GM12878 (cell line): ENCODE results near the gene COL4A2. TPM values are rescaled to one million over a fixed set of nuclear protein-coding genes. Genes with fewer than 3 reads are reported as not detected.

ENCODE experiments used
- ATAC-seq: fragments of 200-7000 bp; cut with Tn5 transposase; 3 replicates; pipeline ENCODE4 v1.9.1; 2020; ENCODE audit warnings: mild to moderate bottlenecking, moderate library complexity
- BruUV-seq: library from RNA; stranded (reverse); fragments of 400-500 nt; replicated peaks from 2 replicates; lab custom pipeline; 2021; lab: Mats Ljungman, UMichigan
- CTCF ChIA-PET: fragments of 300-600 bp; sonication (Branson Sonifier 250); formaldehyde crosslinking; extraction: SDS; loops from one replicate; lab custom pipeline; 2021; ENCODE audit warnings: inconsistent platforms; lab: Yijun Ruan, JAX
- POLR2A ChIA-PET: fragments of 350-600 bp; formaldehyde crosslinking; extraction: SDS; loops from one replicate; lab custom pipeline; 2021; ENCODE audit warnings: inconsistent platforms; lab: Charles Lee
- RAD21 ChIA-PET: fragments of 300-600 bp; sonication (Branson Sonifier 250); formaldehyde crosslinking; loops from one replicate; lab custom pipeline; 2023; ENCODE audit warnings: antibody characterized with exemption; ENCODE audit not compliant: unreplicated experiment; lab: Charles Lee
- SMC1A ChIA-PET: fragments of 300-600 bp; sonication (Branson Sonifier 250); formaldehyde crosslinking; loops from one replicate; lab custom pipeline; 2023; ENCODE audit not compliant: unreplicated experiment, uncharacterized antibody; lab: Charles Lee
- DNase-seq: peaks from one replicate; pipeline ENCODE4 v3.0.0-alpha.2; 2011; ENCODE audit warnings: low read depth, low spot score
- FAIRE-seq: peaks from 3 replicates; lab custom pipeline; 2011; peaks lifted over from hg19 to GRCh38; lab: Jason Lieb, UNC
- H2AFZ ChIP-seq: 2 replicates; pipeline ENCODE4 v1.6.0; 2011; ENCODE audit warnings: low read depth, low read length, control low read depth; ENCODE audit not compliant: control insufficient read depth
- H3K27ac ChIP-seq: 2 replicates; pipeline ENCODE4 v1.5.1; 2011; ENCODE audit warnings: control low read depth; ENCODE audit not compliant: control insufficient read depth, insufficient read depth
- H3K27me3 ChIP-seq, 2 experiments: replicated peaks in 1 of 2; 2 replicates each; pipeline versions ENCODE4 v1.6.0 to v1.6.1; 2011; ENCODE audit warnings: low read length in 1 of 2; ENCODE audit not compliant: control insufficient read depth in 2 of 2, insufficient read depth in 2 of 2
- H3K36me3 ChIP-seq, 2 experiments: 2 replicates each; pipeline ENCODE4 v1.5.1; 2011; ENCODE audit warnings: low read length in 1 of 2; ENCODE audit not compliant: control insufficient read depth in 2 of 2, insufficient read depth in 2 of 2
- H3K4me1 ChIP-seq: 2 replicates; pipeline ENCODE4 v1.6.1; 2011; ENCODE audit warnings: mild to moderate bottlenecking, low read length, moderate library complexity, mixed read lengths; ENCODE audit not compliant: control insufficient read depth, insufficient read depth
- H3K4me2 ChIP-seq: 2 replicates; pipeline ENCODE4 v1.6.0; 2011; ENCODE audit warnings: control low read depth; ENCODE audit not compliant: control insufficient read depth, insufficient read depth
- H3K4me3 ChIP-seq: fragments of 200-600 bp; sonication (generic); 2 replicates; pipeline ENCODE4 v1.5.1; 2016
- H3K79me2 ChIP-seq: 2 replicates; pipeline ENCODE4 v1.6.0; 2011; ENCODE audit warnings: low read length; ENCODE audit not compliant: control insufficient read depth, insufficient read depth
- H3K9ac ChIP-seq: 2 replicates; pipeline ENCODE4 v1.8.0; 2011; ENCODE audit warnings: low read length, control low read depth, mixed read lengths; ENCODE audit not compliant: control insufficient read depth, insufficient read depth
- H3K9me3 ChIP-seq: replicated peaks from 3 replicates; pipeline ENCODE4 v1.5.1; 2011; ENCODE audit warnings: mild to moderate bottlenecking, low read length; ENCODE audit not compliant: control insufficient read depth, insufficient read depth
- H4K20me1 ChIP-seq: 2 replicates; pipeline ENCODE4 v1.6.0; 2011; ENCODE audit not compliant: control insufficient read depth, insufficient read depth
- ATF7 ChIP-seq: fragments of 450-650 bp; IDR thresholded peaks from 2 replicates; pipeline ENCODE4 v1.6.1; 2016; ENCODE audit warnings: low read depth, mild to moderate bottlenecking
- CREM ChIP-seq: IDR thresholded peaks from 2 replicates; pipeline ENCODE4 v1.6.1; 2014; ENCODE audit warnings: antibody characterized with exemption, low read depth
- ETV6 ChIP-seq, 2 experiments: fragments of 450-650 bp in 1 of 2; IDR thresholded peaks in 1 of 2; conservative IDR thresholded peaks in 1 of 2; 2 replicates each; pipeline ENCODE4 v1.6.1; 2014; ENCODE audit warnings: antibody characterized with exemption in 1 of 2, borderline replicate concordance in 1 of 2, low read depth in 1 of 2, mild to moderate bottlenecking in 1 of 2, moderate library complexity in 1 of 2
- FOS ChIP-seq: IDR thresholded peaks from 3 replicates; pipeline ENCODE4 v1.6.1; 2011; ENCODE audit warnings: borderline replicate concordance; ENCODE audit not compliant: insufficient read length; ENCODE audit errors: extremely low read depth
- NFIC ChIP-seq: IDR thresholded peaks from 2 replicates; pipeline ENCODE4 v1.6.1; 2012; ENCODE audit warnings: low read depth, mild to moderate bottlenecking, inconsistent platforms, low read length, moderate library complexity
- NR2F1 ChIP-seq: fragments of 450-650 bp; conservative IDR thresholded peaks from 2 replicates; pipeline ENCODE4 v1.6.1; 2017; ENCODE audit warnings: mild to moderate bottlenecking
- POLR2AphosphoS5 ChIP-seq: IDR thresholded peaks from 2 replicates; pipeline ENCODE4 v1.6.1; 2011; ENCODE audit warnings: mild to moderate bottlenecking, low read length, inconsistent platforms
- POU2F2 ChIP-seq: IDR thresholded peaks from 3 replicates; pipeline ENCODE4 v1.6.1; 2011; ENCODE audit warnings: low read depth, mild to moderate bottlenecking, low read length, borderline replicate concordance
- RELA ChIP-seq: fragments of 450-650 bp; IDR thresholded peaks from 2 replicates; pipeline ENCODE4 v1.8.0; 2014; ENCODE audit warnings: borderline replicate concordance; ENCODE audit not compliant: partially characterized antibody
- SMARCA5 ChIP-seq: fragments of 450-650 bp; IDR thresholded peaks from 2 replicates; pipeline ENCODE4 v1.6.1; 2017; ENCODE audit warnings: mild to moderate bottlenecking
- SPI1 ChIP-seq: IDR thresholded peaks from 2 replicates; pipeline ENCODE4 v1.6.1; 2011; ENCODE audit warnings: low read depth, mild to moderate bottlenecking, low read length, moderate library complexity, borderline replicate concordance; ENCODE audit not compliant: insufficient read depth
- STAT3 ChIP-seq: IDR thresholded peaks from 2 replicates; pipeline ENCODE4 v1.6.1; 2011; ENCODE audit warnings: low read depth, low read length, improper control_type of control experiment
- TCF7 ChIP-seq: IDR thresholded peaks from 2 replicates; pipeline ENCODE4 v1.6.1; 2014; ENCODE audit warnings: antibody characterized with exemption, borderline replicate concordance
- ZBED1 ChIP-seq: IDR thresholded peaks from 2 replicates; pipeline ENCODE4 v1.6.1; 2016; ENCODE audit warnings: borderline replicate concordance
- WGBS: methylation state at CpG from one replicate; pipeline ENCODE4 v1.1.6; 2016; ENCODE audit warnings: low lambda C conversion rate; ENCODE audit not compliant: insufficient replicate concordance, insufficient coverage; ENCODE audit errors: missing lambda C conversion rate; 5-methylcytosine and 5-hydroxymethylcytosine counted together
- in situ Hi-C: fragments of 300-500 bp; cut with MboI; formaldehyde crosslinking; loops from 9 replicates; pipeline ENCODE4 v1.14.3; 2018; ENCODE audit warnings: mixed read lengths
- intact Hi-C: fragments of 100-400 bp; cut with micrococcal nuclease; formaldehyde crosslinking; loops from one replicate; pipeline ENCODE4 v1.14.2; 2022; ENCODE audit not compliant: unreplicated experiment
- polyA plus RNA-seq, 11 experiments: library from polyadenylated mRNA; depleted of rRNA in 4 of 11; unstranded in 6 of 11; stranded (reverse) in 5 of 11; fragments of >200 nt; fragmentation: Nextera tagmentation in 4 of 11; fragmentation: Illumina TruSeq in 1 of 11; extraction: Ambion mirVana in 4 of 11; extraction: Trizol in 1 of 11; gene quantifications; 1 replicate in 1 of 11; 2 replicates in 10 of 11; pipeline versions ENCODE4 v1.2.1 to v1.2.3, GENCODE V29; 2011 to 2016; ENCODE audit warnings: inconsistent platforms in 2 of 11, missing spikeins in 2 of 11, low read depth in 1 of 11
- total RNA-seq, 4 experiments: library from RNA; depleted of rRNA in 3 of 4; stranded (reverse); fragments of >200 nt in 3 of 4; fragmentation: Illumina TruSeq in 1 of 4; extraction: Trizol in 1 of 4; gene quantifications; 2 replicates each; pipeline versions ENCODE4 v1.2.1 to v1.2.3, GENCODE V29; 2013 to 2021
- TF ChIP-seq, protein P1 (sequence below): fragments of 450-650 bp; IDR thresholded peaks from 2 replicates; pipeline ENCODE4 v1.6.1; 2017; ENCODE audit warnings: mild to moderate bottlenecking, moderate library complexity
- TF ChIP-seq, protein P2 (sequence below): IDR thresholded peaks from 2 replicates; pipeline ENCODE4 v1.6.1; 2012; ENCODE audit warnings: low read depth, low read length, improper control_type of control experiment
- TF ChIP-seq, protein P3 (sequence below): fragments of 450-650 bp; IDR thresholded peaks from 2 replicates; pipeline ENCODE4 v1.6.1; 2016; ENCODE audit warnings: mild to moderate bottlenecking, moderate library complexity, borderline replicate concordance

COL4A2 gene
- total and polyA plus RNA-seq, 10 of the 15 experiments (the other 5 are each of a cell fraction or from before 2014, with no cell fraction given), result 0.16 to 1.6 (median 0.62) TPM; not detected in 3

DNA sequence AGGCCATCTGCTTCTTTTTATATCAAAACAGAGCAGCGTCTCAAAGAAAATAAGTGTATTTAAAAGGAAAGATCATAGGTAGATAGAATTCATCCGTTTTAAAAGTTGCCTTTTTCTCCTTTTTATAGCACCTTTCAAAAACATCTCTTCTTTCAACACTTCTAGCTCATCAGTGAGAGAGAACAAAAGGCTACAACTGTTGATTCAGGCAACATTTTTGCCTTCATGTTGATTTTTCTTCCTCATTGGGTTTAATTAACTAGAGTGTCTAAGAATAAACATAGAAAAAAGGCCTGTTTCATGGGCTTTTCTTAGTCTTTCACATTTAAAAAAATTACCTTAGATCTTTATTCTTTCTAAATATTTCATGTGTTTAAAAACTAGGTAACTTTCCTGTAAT, 13.6 kb downstream of the COL4A2 start:
- ChIA-PET CTCF (no interaction called here), POLR2A (no interaction called here), RAD21 (no interaction called here), SMC1A (no interaction called here)
- no peaks in the 10 kb centered on the region for H3K79me2 ChIP-seq
- H3K9me3 ChIP-seq, result no peaks in the 10 kb centered on the region
- no peaks in the 10 kb centered on the region for H3K4me1 ChIP-seq
- FAIRE-seq (no peak), DNase-seq (no peak), ATAC-seq (no peak)
- H3K4me3 ChIP-seq, result no peak overlapping the region
- no TSS peak for BruUV-seq
- H3K4me2 ChIP-seq, result no peak overlapping the region
- H3K36me3 ChIP-seq, result no peaks in the 10 kb centered on the region
- H3K27ac ChIP-seq, result no peak overlapping the region
- H3K27me3 ChIP-seq, result no peaks in the 10 kb centered on the region; a peak in 3 of 4 replicates
- no peaks in the 10 kb centered on the region for H4K20me1 ChIP-seq
- in situ Hi-C loops (no loop called here), intact Hi-C loops (no loop called here)
- no peak overlapping the region for H2AFZ ChIP-seq
- WGBS, result 0% methylated on average over 2 of the region's 2 CpGs
- H3K9ac ChIP-seq, result no peak overlapping the region
- TF ChIP-seq POLR2AphosphoS5 (no peak), STAT3 (no peak), SPI1 (no peak), NR2F1 (no peak), NFIC (no peak), SMARCA5 (no peak), RELA (no peak), ZBED1 (no peak), ETV6 (conservative IDR thresholded peaks at IDR 0.05 in 1 of 2, IDR thresholded peaks at IDR 0.05 in 1 of 2; ENCODE audit: borderline replicate concordance in 1 of 2, low read depth in 1 of 2) (no peak), POU2F2 (no peak), FOS (no peak), CREM (no peak), TCF7 (no peak), ATF7 (no peak)
- TF ChIP-seq, protein P1, sequence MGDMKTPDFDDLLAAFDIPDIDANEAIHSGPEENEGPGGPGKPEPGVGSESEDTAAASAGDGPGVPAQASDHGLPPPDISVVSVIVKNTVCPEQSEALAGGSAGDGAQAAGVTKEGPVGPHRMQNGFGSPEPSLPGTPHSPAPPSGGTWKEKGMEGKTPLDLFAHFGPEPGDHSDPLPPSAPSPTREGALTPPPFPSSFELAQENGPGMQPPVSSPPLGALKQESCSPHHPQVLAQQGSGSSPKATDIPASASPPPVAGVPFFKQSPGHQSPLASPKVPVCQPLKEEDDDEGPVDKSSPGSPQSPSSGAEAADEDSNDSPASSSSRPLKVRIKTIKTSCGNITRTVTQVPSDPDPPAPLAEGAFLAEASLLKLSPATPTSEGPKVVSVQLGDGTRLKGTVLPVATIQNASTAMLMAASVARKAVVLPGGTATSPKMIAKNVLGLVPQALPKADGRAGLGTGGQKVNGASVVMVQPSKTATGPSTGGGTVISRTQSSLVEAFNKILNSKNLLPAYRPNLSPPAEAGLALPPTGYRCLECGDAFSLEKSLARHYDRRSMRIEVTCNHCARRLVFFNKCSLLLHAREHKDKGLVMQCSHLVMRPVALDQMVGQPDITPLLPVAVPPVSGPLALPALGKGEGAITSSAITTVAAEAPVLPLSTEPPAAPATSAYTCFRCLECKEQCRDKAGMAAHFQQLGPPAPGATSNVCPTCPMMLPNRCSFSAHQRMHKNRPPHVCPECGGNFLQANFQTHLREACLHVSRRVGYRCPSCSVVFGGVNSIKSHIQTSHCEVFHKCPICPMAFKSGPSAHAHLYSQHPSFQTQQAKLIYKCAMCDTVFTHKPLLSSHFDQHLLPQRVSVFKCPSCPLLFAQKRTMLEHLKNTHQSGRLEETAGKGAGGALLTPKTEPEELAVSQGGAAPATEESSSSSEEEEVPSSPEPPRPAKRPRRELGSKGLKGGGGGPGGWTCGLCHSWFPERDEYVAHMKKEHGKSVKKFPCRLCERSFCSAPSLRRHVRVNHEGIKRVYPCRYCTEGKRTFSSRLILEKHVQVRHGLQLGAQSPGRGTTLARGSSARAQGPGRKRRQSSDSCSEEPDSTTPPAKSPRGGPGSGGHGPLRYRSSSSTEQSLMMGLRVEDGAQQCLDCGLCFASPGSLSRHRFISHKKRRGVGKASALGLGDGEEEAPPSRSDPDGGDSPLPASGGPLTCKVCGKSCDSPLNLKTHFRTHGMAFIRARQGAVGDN, result no peak
- TF ChIP-seq, protein P2, sequence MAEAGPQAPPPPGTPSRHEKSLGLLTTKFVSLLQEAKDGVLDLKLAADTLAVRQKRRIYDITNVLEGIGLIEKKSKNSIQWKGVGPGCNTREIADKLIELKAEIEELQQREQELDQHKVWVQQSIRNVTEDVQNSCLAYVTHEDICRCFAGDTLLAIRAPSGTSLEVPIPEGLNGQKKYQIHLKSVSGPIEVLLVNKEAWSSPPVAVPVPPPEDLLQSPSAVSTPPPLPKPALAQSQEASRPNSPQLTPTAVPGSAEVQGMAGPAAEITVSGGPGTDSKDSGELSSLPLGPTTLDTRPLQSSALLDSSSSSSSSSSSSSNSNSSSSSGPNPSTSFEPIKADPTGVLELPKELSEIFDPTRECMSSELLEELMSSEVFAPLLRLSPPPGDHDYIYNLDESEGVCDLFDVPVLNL, result no peak
- TF ChIP-seq, protein P3, sequence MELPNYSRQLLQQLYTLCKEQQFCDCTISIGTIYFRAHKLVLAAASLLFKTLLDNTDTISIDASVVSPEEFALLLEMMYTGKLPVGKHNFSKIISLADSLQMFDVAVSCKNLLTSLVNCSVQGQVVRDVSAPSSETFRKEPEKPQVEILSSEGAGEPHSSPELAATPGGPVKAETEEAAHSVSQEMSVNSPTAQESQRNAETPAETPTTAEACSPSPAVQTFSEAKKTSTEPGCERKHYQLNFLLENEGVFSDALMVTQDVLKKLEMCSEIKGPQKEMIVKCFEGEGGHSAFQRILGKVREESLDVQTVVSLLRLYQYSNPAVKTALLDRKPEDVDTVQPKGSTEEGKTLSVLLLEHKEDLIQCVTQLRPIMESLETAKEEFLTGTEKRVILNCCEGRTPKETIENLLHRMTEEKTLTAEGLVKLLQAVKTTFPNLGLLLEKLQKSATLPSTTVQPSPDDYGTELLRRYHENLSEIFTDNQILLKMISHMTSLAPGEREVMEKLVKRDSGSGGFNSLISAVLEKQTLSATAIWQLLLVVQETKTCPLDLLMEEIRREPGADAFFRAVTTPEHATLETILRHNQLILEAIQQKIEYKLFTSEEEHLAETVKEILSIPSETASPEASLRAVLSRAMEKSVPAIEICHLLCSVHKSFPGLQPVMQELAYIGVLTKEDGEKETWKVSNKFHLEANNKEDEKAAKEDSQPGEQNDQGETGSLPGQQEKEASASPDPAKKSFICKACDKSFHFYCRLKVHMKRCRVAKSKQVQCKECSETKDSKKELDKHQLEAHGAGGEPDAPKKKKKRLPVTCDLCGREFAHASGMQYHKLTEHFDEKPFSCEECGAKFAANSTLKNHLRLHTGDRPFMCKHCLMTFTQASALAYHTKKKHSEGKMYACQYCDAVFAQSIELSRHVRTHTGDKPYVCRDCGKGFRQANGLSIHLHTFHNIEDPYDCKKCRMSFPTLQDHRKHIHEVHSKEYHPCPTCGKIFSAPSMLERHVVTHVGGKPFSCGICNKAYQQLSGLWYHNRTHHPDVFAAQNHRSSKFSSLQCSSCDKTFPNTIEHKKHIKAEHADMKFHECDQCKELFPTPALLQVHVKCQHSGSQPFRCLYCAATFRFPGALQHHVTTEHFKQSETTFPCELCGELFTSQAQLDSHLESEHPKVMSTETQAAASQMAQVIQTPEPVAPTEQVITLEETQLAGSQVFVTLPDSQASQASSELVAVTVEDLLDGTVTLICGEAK, result no peak
